Measurements from ENCODE around the gene ANKHD1.
A peak's percentile ranks its signal among the peaks of the same experiment; 100 is the strongest.
"Not testable (repeated sequence)": the region's sequence is repeated elsewhere in the genome, so short reads cannot be mapped to it uniquely, and the experiment has no call there.

The ANKHD1 gene

DNA sequence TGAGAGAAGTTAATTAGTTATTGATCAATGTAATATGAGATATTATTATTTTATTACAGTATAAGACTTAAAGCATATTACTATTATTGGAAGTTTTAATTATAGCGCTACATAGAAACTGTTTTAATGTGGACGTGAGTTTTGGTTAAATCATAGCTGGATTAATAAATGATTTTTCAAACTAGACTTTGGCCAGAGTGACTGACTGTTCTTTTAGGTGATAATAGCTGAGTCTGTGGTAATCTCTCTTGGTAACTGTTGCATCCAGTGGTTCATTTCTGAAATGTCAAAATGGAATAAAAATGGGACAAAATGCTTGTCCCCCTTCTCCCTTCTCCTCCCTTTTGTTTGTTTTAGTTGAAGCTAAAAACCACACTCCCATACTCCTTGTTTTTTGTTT, 28.1 kb downstream of the ANKHD1 start:
- DNase-seq: no peak

DNA sequence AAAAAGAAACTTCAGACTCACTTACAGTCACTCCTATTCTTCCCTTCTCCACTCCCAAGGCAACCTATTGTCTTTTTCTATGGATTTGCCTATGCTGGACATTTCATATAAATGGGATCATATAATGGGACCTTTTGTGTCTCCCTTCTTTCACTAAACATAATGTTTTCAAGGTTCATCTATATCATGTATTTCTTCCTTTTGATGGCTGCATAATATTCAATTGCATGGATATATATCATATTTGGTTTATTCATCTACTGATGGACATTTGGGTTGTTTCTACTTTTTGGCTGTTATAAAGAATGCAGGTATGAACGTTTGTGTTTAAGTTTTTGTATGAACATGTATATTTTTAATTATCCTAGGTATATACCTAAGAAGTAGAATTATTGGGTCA, 30.6 kb downstream of the ANKHD1 start:
- no peak for DNase-seq

DNA sequence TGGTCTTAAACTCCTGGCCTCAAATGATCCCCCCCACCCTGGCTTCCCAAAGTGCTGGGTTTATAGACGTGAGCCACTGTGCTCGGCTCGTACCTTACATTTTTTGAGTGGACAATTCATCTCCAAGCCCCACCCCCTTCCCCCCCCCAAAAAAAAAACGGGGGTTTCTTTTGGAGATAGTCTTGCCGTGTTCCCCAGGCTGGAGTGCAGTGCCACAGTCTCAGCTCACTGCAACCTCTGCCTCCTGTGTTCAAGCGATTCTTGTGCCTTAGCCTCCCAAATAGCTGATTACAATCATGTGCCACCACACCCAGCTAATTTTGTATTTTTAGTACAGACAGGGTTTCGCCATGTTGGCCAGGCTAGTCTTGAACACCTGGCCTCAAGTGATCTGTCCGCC, 31.3 kb downstream of the ANKHD1 start:
- no peak for DNase-seq

DNA sequence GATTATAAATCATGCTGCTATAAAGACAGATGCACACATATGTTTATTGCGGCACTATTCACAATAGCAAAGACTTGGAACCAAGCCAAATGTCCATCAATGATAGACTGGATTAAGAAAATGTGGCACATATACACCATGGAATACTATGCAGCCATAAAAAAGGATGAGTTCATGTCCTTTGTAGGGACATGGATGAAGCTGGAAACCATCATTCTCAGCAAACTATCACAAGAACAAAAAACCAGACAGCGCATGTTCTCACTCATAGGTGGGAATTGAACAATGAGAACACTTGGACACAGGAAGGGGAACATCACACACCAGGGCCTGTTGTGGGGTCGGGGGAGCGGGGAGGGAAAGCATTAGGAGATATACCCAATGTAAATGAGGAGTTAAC, 55.7 kb downstream of the ANKHD1 start:
- not testable (repeated sequence) for DNase-seq

DNA sequence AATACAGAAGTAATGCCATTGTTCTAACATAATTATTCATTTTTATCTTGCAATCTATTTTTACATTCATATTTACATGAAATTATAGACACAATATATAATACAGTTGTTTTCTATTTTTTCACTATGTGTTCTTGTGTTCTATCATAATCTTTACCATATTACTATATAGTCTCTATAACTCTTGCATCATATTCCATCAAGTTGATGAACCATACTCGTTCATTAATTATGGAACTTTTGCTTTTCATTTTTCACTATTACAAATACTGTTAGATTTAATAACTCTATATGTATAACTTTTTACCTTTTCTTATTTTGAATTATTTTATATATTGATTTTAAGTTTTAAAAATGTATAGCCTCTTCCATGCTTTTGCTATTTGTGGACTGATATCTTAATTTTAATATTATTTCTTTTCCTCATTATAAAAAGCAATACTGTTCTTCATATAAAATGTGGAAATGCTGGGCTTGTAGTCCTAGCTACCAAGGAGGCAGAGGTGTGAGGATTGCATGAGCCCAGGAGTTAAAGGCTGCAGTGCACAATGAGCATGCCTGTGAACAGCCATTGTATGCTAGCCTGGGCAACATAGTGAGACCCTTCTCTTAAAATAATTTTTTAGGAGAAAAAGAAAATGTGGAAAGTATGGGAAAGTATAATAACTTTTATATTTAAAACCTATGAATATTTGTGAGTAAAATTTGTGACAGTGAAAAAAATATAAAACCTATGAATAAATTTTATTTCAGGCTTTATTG, 65.5 kb downstream of the ANKHD1 start:
- no peak for DNase-seq

DNA sequence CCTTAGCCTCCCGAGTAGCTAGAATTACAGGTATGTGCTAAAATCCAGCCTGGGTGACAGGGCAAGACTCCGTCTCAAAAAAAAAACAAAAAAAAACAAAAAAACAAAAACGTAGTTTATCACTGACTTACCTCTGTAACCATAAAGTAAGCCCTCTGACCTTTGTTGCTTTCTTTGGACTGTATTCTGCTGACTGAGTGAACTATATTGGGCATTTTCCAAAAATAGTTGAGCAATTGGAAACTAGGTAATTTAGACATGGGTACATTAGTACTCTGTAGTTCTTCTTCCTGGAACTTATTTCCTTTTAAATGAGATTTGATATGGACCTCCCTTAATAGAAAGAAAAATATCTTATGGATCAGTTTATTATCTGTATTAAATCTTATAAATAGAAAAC, 66.6 kb downstream of the ANKHD1 start:
- DNase-seq: no peak

DNA sequence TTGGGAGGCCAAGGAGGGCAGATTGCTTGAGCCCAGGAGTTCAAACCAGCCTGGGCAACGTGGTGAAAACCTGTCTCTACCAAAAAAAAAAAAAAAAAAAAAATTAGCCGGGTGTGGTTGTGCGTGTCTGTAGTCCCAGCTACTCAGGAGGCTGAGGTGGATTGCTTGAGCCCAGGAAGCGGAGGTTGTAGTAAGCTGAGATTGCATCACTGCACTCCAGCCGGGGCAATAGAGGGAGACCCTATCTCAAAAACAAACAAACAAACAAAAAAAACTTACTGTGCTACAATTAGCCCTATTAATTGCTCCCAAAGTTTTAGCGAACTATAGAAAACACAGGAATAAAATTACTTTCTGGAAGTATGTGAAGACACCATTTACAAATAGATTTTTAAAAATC, 67.6 kb downstream of the ANKHD1 start:
- no peak for DNase-seq

DNA sequence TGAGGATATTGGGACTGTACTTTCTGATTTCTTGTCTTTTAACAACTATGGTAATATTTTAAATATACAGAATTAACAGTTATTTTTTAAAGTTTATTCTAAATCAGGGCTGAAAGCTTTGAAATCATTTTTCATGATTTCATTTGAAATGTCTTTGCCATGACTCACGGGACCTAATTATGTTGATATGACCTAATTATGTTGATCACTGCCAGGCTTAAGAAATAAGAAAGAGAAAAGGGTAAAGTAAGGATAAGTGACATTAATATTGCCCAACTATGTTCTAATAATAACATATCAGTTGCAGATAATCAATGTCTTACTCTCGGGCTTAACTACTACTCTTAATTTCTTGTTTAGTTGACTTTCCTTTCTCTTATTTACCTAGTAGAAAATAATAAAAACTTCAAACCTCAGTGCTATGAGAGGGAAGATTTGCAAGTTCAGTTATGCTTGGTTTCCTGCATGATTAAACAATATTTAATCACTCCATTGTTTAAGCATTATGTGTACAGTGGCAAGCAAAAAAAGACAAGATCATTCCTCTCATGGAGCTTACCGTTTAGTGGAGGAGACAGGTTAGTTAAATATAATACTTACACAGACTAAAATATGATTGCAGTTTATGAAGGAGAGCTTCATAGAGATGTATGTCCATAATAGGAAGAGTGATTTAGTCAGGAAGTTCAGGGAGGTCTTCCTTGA, 78.8 kb downstream of the ANKHD1 start:
- no peak for DNase-seq

DNA sequence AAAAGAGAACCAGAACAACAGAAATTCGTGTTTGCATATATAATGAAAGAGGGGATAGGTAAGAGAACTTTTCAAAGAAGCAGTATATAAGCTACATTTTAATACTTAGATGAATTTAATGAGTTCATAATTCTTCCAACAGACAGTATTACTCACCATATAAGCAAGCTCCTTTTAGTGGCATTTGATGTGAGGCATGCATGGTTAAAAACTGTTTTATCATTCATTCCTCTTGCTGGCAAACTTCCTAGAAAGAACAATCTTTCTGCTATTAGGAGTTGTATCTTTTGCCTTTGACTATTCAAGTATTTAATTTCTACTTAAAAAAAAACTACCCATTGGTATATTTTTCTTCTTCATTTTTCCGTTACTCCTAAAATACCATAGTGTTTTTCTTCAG, 80.1 kb downstream of the ANKHD1 start:
- DNase-seq: no peak

DNA sequence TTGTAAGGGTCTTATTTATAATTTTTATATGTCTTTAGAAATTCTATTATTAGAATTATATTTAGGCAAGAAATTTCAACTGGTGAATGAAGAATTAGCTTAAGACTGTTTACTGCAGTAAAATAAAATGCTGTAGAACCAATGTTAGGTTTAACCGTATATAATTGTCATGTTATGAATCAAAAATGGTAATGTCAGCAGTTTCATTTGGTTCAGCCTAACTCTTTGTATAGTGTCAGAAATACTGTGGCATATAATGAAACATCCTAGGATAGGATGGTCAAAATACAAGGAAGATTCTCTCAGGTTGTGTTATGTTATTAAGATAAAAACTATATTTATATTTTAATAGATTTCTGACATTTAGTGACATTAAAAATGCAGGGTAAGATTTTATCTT, 81.4 kb downstream of the ANKHD1 start:
- DNase-seq: no peak

DNA sequence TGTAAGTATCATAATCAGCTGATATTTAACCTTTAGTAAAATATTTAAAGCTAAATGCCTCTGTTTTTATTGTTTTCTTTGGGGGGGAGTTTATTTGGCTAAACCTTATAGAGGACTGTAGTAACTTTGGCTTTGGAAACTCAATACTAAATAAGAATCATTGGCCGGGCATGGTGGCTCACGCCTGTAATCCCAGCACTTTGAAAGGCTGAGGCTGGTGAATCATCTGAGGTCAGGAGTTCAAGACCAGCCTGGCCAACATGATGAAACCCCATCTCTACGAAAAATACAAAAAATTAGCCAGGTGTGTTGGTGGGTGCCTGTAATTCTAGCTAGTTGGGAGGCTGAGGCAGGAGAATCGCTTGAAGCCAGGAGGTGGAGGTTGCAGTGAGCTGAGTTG, 86.5 kb downstream of the ANKHD1 start:
- DNase-seq: not testable (repeated sequence)

DNA sequence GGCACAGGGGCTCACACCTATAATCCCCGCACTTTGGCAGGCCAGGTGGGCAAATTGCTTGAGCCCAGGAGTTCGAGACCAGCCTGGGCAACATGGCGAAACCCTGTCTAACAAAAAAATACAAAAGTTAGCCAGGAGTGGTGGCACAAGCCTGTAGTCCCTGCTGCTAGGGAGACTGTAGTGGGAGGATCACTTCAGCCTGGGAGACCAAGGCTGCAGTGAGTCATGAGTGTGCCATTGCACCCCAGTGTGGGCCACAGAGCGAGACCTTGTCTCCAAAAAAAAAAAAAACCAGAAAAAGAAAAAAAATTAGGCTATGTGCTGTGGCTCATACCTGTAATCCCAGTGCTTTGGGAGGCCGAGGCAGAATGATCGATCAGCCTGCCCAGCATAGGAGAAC, 87.3 kb downstream of the ANKHD1 start:
- no peak for DNase-seq

DNA sequence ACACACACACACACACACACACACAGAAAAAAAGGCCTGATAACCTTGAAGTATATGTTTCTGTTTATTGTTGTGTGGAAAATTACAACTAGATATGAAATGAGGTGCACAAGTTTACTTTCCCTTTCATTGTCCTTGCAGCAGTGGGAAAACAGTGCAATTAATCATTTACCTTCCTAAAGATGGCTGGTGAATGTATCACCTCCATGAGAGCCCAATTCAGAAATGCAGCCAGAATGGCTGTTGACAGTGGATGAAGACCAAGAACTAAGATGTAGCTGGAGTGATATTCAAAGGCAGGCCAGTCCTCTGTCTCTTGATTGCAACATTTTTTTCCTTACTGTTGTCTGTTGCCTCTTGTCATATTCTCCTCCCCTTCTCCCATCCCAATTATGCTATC, 96.3 kb downstream of the ANKHD1 start:
- no peak for DNase-seq

DNA sequence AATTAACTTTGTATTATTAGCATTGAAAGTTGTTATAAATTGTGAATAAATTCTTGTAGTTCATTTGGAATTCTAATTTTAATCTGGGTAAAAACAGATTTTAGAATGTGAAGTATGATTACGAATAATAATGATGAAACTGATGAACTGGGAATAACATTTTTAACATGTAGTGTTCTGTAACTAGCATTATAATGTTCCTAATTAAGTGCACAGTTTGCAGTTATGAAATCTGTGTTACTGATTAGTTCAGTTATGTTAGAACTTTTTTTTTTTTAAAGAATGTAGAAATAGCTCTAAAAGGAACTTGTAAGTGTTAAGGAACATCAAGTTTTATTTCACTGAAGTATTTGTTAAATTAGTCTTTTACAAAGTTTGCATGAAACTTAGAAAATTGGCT, 97.0 kb downstream of the ANKHD1 start:
- no peak for DNase-seq

DNA sequence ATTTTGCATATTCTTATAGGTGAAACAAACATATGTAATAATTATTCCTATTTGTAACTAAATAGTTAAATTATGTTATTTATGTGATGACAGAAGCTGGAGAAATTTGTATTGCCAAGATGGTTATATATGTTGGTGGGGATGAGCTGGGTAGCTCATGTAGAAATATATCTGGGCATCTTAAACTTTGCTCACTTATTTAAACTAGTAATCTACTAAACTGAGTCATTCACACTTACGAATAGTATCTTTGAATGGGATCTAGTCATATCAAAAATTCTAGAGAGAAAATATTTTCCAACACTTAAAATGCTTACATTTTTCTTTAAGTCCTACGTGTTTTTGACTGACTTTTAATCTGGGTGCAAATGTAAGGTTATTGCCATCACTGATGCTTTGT, 101.2 kb downstream of the ANKHD1 start:
- peak; percentile 20 for DNase-seq

DNA sequence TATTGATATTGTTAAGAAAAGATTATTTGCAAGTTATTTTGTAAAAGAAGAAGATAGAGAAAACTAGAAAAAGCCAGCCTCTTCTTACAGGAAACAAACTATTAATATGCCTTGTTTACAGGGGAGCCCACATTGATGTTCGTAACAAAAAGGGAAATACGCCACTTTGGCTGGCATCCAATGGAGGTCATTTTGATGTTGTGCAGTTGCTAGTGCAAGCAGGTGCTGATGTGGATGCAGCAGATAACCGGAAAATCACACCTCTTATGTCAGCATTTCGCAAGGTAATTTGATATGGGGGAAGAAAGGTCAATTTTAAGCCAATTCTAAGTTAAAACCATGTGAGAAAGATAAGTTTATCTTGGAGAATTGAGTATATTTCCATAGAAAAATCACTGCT, 108.3 kb downstream of the ANKHD1 start:
- DNase-seq: no peak

DNA sequence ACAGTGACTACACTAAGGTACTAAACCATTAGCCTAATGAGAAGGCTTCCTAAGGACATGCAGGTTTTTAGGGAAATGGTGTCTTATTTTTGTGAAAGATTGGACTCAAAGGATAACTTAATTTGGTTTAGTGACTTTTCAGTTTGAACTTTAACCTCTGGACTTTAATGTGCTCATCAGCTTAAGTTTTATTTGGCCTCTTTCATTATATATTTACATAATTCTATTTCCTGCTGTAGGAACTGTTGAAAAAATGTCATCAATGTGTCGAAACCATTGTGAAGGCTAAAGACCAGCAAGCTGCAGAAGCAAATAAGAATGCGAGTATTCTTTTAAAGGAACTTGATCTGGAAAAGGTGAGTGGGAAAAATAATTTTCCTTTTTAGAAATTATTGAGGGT, 111.5 kb downstream of the ANKHD1 start:
- no peak for DNase-seq

DNA sequence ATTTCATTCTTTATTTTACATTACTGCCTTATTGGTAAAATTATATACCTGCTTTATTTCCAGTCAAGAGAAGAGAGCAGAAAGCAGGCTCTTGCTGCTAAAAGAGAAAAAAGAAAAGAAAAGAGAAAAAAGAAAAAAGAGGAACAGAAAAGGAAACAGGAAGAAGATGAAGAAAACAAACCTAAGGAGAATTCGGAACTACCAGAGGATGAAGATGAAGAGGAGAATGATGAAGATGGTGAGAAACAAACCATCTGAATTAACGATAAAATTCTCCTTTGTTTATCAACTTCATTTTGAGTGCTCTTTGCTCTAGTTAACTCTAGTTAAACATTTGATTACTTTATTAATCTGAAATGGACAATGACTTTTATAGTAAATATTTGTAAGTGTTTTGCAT, 122.4 kb downstream of the ANKHD1 start:
- no peak for DNase-seq

DNA sequence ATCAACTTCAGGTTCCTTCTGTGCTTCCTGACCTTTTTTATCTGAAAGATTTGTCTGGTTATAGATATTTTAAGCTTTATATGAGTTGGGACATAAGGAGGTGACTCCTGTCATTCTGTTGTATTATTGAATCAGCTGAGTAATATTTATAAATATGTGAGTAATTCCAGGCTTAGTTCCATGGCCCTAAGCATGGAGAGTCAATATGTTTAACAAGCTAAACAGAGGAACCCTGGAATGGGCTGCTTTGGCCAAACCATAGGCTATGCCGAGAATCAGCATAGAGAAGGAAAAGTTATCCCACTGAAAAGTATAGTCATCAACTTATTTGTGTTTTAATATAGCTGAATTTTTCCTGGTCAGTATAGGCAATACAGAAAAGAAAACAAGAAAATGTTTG, 138.6 kb downstream of the ANKHD1 start:
- DNase-seq: no peak

DNA sequence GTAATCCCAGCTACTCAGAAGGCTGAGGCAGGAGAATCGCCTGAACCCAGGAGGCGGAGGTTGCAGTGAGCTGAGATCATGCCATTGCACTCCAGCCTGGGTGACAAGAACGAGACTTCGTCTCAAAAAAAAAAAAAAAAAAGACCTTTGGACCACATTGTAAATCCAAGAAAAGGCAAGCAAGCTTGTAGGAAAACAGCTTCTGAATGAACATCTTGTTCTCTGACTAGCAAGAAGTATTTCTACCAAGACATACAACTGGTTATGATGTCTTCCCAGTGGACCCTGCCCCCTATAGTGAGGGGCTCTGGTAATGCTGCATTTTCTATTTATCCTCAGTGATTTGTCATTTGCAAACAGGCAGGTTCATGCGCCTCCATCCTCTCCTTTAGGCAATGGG, 141.3 kb downstream of the ANKHD1 start:
- no peak for DNase-seq

DNA sequence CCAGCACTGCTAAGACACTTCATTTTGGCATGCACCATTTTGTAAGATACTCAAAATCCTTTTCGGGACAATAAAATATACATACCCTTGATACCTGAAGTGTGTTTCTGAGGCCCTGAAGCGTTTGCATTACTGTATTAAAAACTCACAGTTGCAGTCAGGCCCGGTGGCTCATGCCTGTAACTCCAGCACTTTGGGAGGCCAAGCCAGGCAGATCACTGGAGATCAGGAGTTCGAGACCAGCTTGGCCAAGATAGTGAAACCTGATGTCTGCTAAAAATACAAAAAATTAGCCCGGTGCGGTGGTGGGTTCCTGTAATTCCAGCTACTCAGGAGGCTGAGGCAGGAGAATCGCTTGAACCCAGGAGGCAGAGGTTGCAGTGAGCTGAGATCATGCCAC, 143.4 kb downstream of the ANKHD1 start:
- DNase-seq: no peak

DNA sequence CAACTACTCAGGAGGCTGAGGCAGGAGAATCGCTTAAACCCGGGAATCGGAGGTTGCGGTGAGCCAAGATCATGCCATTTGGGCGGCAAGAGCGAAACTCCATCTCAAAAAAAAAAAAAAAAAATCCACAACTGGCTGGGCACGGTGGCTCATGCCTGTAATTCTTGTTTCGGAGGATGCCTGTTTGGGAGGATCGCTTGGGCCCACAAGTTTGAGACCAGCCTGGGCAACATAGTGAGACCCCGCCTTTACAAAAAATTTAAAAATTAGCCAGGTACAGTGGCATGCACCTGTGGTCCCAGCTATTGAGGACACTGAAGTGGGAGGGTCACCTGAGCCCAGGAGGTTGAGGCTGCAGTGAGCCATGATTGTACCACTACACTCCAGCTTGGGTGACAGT, 144.0 kb downstream of the ANKHD1 start:
- no peak for DNase-seq

DNA sequence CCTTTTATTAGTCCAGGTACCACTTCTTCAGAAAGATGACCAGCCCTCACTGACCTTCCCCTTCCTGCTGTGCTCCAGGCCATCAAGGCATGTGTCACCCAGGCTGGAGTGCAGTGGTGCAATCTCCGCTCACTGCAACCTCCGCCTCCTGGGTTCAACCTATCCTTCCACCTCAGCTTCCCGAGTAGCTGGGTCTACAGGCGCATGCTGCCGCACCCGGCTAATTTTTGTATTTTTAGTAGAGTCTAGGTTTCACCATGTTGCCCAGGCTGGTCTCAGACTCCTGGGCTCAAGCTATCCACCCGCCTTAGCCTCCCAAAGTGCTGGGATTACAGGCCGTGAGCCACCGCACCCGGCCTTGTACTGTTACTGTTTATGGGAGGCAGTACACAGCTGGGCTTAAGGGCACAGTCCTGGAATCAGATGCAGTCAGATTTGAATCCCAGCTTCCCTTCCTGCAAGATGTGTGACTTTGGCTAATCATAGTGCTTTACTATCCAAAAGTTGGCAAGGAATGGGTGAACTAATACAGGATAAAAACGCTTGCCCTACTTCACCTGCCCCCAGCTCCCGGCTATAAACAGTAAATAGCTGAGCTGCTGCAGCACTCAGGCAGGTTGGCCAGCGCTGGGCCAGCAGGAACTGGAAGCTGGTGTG, 145.3 kb downstream of the ANKHD1 start:
- DNase-seq: no peak

All from activated CD4-positive, alpha-beta T cell treated with anti-CD3 and anti-CD28 coated beads, Interleukin-2, amount 50 U/mL, for 16 hours (primary cell).